PC-3 (cell line): ENCODE measurements around the gene COG8. TPM values are rescaled to one million over a fixed set of nuclear protein-coding genes. Genes with fewer than 3 reads are reported as not detected.

Experiments
- ATAC-seq: fragments of 200-7000 bp; cut with Tn5 transposase; 2 replicates; pipeline ENCODE4 v1.9.1; 2020; ENCODE audit warnings: mild to moderate bottlenecking, moderate library complexity
- BruUV-seq: library from RNA; stranded (reverse); fragments of 400-500 nt; replicated peaks from 2 replicates; lab custom pipeline; 2021; lab: Mats Ljungman, UMichigan
- CTCF ChIA-PET: fragments of 300-600 bp; sonication (Branson Sonifier 250); formaldehyde crosslinking; loops from one replicate; lab custom pipeline; 2022; ENCODE audit warnings: antibody characterized with exemption; lab: Charles Lee
- POLR2A ChIA-PET: fragments of 300-600 bp; sonication (Branson Sonifier 250); formaldehyde crosslinking; loops from one replicate; lab custom pipeline; 2022; ENCODE audit warnings: antibody characterized with exemption; ENCODE audit not compliant: unreplicated experiment; lab: Charles Lee
- DNase-seq: peaks from one replicate; pipeline ENCODE4 v3.0.0-alpha.2; 2015
- H2AFZ ChIP-seq: fragments of 300-600 bp; sonication (generic); 2 replicates; pipeline ENCODE4 v1.6.0; 2016; ENCODE audit warnings: antibody characterized with exemption, low read length
- H3F3A ChIP-seq: fragments of 300-600 bp; sonication (generic); one replicate; pipeline ENCODE4 v1.6.0; 2017; ENCODE audit warnings: antibody characterized with exemption, low read length, control low read depth, mild to moderate bottlenecking; ENCODE audit not compliant: unreplicated experiment
- H3K27ac ChIP-seq: fragments of 300-600 bp; sonication (generic); 2 replicates; pipeline ENCODE4 v1.5.1; 2016; ENCODE audit warnings: mild to moderate bottlenecking, low read length
- H3K27me3 ChIP-seq: fragments of 300-600 bp; sonication (generic); 2 replicates; pipeline ENCODE4 v1.6.1; 2016; ENCODE audit warnings: low read length, mixed read lengths
- H3K36me3 ChIP-seq: fragments of 300-600 bp; sonication (generic); 2 replicates; pipeline ENCODE4 v1.6.1; 2016; ENCODE audit warnings: low read depth, mixed run types, low read length, mixed read lengths
- H3K4me1 ChIP-seq: fragments of 300-600 bp; sonication (generic); 2 replicates; pipeline ENCODE4 v1.5.1; 2016; ENCODE audit warnings: low read length; ENCODE audit not compliant: insufficient read depth
- H3K4me2 ChIP-seq: fragments of 300-600 bp; sonication (generic); 2 replicates; pipeline ENCODE4 v1.6.0; 2016; ENCODE audit warnings: low read length
- H3K4me3 ChIP-seq: fragments of 300-600 bp; sonication (generic); 2 replicates; pipeline ENCODE4 v1.5.1; 2016; ENCODE audit warnings: mild to moderate bottlenecking, low read length, mixed read lengths
- H3K79me2 ChIP-seq: fragments of 300-600 bp; sonication (generic); 2 replicates; pipeline ENCODE4 v1.6.1; 2017; ENCODE audit warnings: low read length, mixed read lengths
- H3K9ac ChIP-seq: fragments of 300-600 bp; sonication (generic); 2 replicates; pipeline ENCODE4 v1.6.0; 2016; ENCODE audit warnings: mild to moderate bottlenecking, low read length
- H3K9me2 ChIP-seq: fragments of 300-600 bp; sonication (generic); replicated peaks from 2 replicates; pipeline ENCODE4 v1.6.1; 2016; ENCODE audit warnings: mixed run types, low read length, mixed read lengths
- H3K9me3 ChIP-seq: fragments of 300-600 bp; sonication (generic); 2 replicates; pipeline ENCODE4 v1.6.1; 2016; ENCODE audit warnings: low read length, mixed read lengths
- H4K20me1 ChIP-seq: fragments of 300-600 bp; sonication (generic); 2 replicates; pipeline ENCODE4 v1.6.1; 2016; ENCODE audit warnings: low read length, mixed read lengths
- CTCF ChIP-seq: fragments of 300-600 bp; sonication (generic); conservative IDR thresholded peaks from 2 replicates; pipeline ENCODE4 v1.5.1; 2017; ENCODE audit warnings: antibody characterized with exemption, low read depth, mild to moderate bottlenecking, low read length
- EZH2 ChIP-seq: fragments of 300-600 bp; sonication (generic); IDR thresholded peaks from one replicate; pipeline ENCODE4 v1.6.1; 2017; ENCODE audit warnings: antibody characterized with exemption, mild to moderate bottlenecking, low read length; ENCODE audit not compliant: unreplicated experiment
- EZH2phosphoT487 ChIP-seq: fragments of 300-600 bp; sonication (generic); IDR thresholded peaks from 2 replicates; pipeline ENCODE4 v1.6.1; 2018; ENCODE audit warnings: mild to moderate bottlenecking, antibody characterized with exemption, low read length, borderline replicate concordance
- intact Hi-C: fragments of 100-400 bp; cut with micrococcal nuclease; formaldehyde crosslinking; loops from 2 replicates; pipeline ENCODE4 v1.9.0; 2023
- total RNA-seq: library from RNA; depleted of rRNA; stranded (reverse); fragments of >200 nt; gene quantifications from 2 replicates; pipeline ENCODE4 v1.2.3, GENCODE V29; 2014

COG8 gene
- total RNA-seq, 1 experiment from 2014 or later, result 27.2 TPM

GRCh38 chr16:69318911-69319289, 20.5 kb downstream of the COG8 start:
- H3K27me3 ChIP-seq, result no peaks in the 10 kb centered on the region
- H2AFZ ChIP-seq, result no peak overlapping the region
- no peak overlapping the region for H3K27ac ChIP-seq
- H3K36me3 ChIP-seq, result peaks cover 27% of the 10 kb centered on the region; the same call in 1 of the 2 replicates
- H3K4me3 ChIP-seq, result no peak overlapping the region
- H3K4me2 ChIP-seq, result no peak overlapping the region
- intact Hi-C loops, result no loop called here
- no peaks in the 10 kb centered on the region for H4K20me1 ChIP-seq
- no peaks in the 10 kb centered on the region for H3K9me3 ChIP-seq
- no peak for TF ChIP-seq EZH2
- no peak for TF ChIP-seq EZH2phosphoT487
- no peak for TF ChIP-seq CTCF
- no peaks in the 10 kb centered on the region for H3K9me2 ChIP-seq
- no peak overlapping the region for H3K9ac ChIP-seq
- H3K4me1 ChIP-seq, result no peaks in the 10 kb centered on the region
- ATAC-seq, result no peak
- ChIA-PET POLR2A (no interaction called here), CTCF (no interaction called here)
- no peaks in the 10 kb centered on the region for H3F3A ChIP-seq
- no peak for DNase-seq
- BruUV-seq, result no TSS peak
- peaks cover 16% of the 10 kb centered on the region for H3K79me2 ChIP-seq

GRCh38 chr16:69318177-69318910, 21.0 kb downstream of the COG8 start:
- Histone ChIP-seq H4K20me1 (no peaks in the 10 kb centered on the region), H3K4me3 (no peak overlapping the region), H3K9me2 (no peaks in the 10 kb centered on the region), H3K36me3 (peaks cover 27% of the 10 kb centered on the region; the same call in 1 of the 2 replicates), H3F3A (no peaks in the 10 kb centered on the region), H3K4me1 (no peaks in the 10 kb centered on the region), H2AFZ (no peak overlapping the region), H3K9ac (no peak overlapping the region), H3K79me2 (peaks cover 20% of the 10 kb centered on the region), H3K27ac (no peak overlapping the region), H3K9me3 (no peaks in the 10 kb centered on the region), H3K27me3 (no peaks in the 10 kb centered on the region), H3K4me2 (no peak overlapping the region)
- TF ChIP-seq EZH2phosphoT487 (no peak), EZH2 (no peak), CTCF (no peak)
- intact Hi-C loops, result no loop called here
- no TSS peak for BruUV-seq
- ChIA-PET CTCF (no interaction called here), POLR2A (no interaction called here)
- peak; percentile 72 for ATAC-seq
- no peak for DNase-seq

- H3K4me3 ChIP-seq, result no peak overlapping the region
- H2AFZ ChIP-seq, result no peak overlapping the region
- H3K27me3 ChIP-seq, result no peaks in the 10 kb centered on the region
- no peaks in the 10 kb centered on the region for H3F3A ChIP-seq
- H3K4me2 ChIP-seq, result no peak overlapping the region
- no peaks in the 10 kb centered on the region for H3K9me2 ChIP-seq
- ATAC-seq, result no peak
- no peak for DNase-seq
- peaks cover 30% of the 10 kb centered on the region for H3K79me2 ChIP-seq
- no peak overlapping the region for H3K27ac ChIP-seq
- H3K9ac ChIP-seq, result no peak overlapping the region
- TF ChIP-seq EZH2phosphoT487 (no peak), EZH2 (no peak), CTCF (no peak)
- H3K36me3 ChIP-seq, result peaks cover 22% of the 10 kb centered on the region; the same call in 1 of the 2 replicates
- intact Hi-C loops, result no loop called here
- no peaks in the 10 kb centered on the region for H4K20me1 ChIP-seq
- no peaks in the 10 kb centered on the region for H3K4me1 ChIP-seq
- no peaks in the 10 kb centered on the region for H3K9me3 ChIP-seq
- no TSS peak for BruUV-seq
- CTCF ChIA-PET, result no interaction called here
- POLR2A ChIA-PET, result no interaction called here
Observed at GRCh38 chr16:69316595-69317034, 22.7 kb downstream of the COG8 start.
